Transverse colon (tissue), 4 donors: Measurements from ENCODE around the gene DCPS.
"Not testable (repeated sequence)": the region's sequence is repeated elsewhere in the genome, so short reads cannot be mapped to it uniquely, and the experiment has no call there.

Source experiments
- CTCF ChIP-seq, 5 experiments: fragments of 200-600 bp in 3 of 5; fragments of 450-650 bp in 2 of 5; sonication (generic) in 3 of 5; IDR thresholded peaks; 1 replicate in 2 of 5; 2 replicates in 3 of 5; pipeline ENCODE4 v1.5.1; 2016 to 2017; ENCODE audit warnings: antibody characterized with exemption in 5 of 5, inconsistent platforms in 3 of 5, mild to moderate bottlenecking in 2 of 5, moderate library complexity in 1 of 5
- EP300 ChIP-seq: sonication (generic); formaldehyde crosslinking; IDR thresholded peaks from one replicate; pipeline ENCODE4 v1.6.1; 2017; ENCODE audit warnings: antibody characterized with exemption, low read depth
- POLR2A ChIP-seq: fragments of 450-650 bp; IDR thresholded peaks from one replicate; pipeline ENCODE4 v1.6.1; 2016; ENCODE audit warnings: antibody characterized with exemption, mild to moderate bottlenecking, moderate library complexity
- POLR2AphosphoS5 ChIP-seq, 3 donors: sonication (generic); formaldehyde crosslinking; IDR thresholded peaks; one replicate each; pipeline ENCODE4 v1.6.1; 2016; ENCODE audit warnings: antibody characterized with exemption in 3 of 3

- TF ChIP-seq POLR2A; CTCF (IDR thresholded peaks at IDR 0.05); POLR2AphosphoS5 (IDR thresholded peaks at IDR 0.05); EP300: not testable (repeated sequence)
Measured at GRCh38 chr11:126382641-126383040, 78.8 kb downstream of the DCPS start.
